Fibroblast of lung (primary cell): ENCODE measurements around the gene RAPGEF4. TPM values are rescaled to one million over a fixed set of nuclear protein-coding genes. Genes with fewer than 3 reads are reported as not detected.
A peak's percentile ranks its signal among the peaks of the same experiment; 100 is the strongest.

Experiments used
- DNase-seq, 2 donors: peaks; one replicate each; pipeline versions ENCODE4 v3.0.0 to v3.0.0-alpha.2; 2010; ENCODE audit warnings: low read depth in 2 of 2
- H2AFZ ChIP-seq: 2 replicates; pipeline ENCODE4 v1.5.1; 2012; ENCODE audit warnings: low read length, control low read depth, inconsistent platforms
- H3K27ac ChIP-seq: 2 replicates; pipeline ENCODE4 v1.5.1; 2011; ENCODE audit warnings: low read length, control low read depth; ENCODE audit not compliant: insufficient read depth
- H3K27me3 ChIP-seq: 2 replicates; pipeline ENCODE4 v1.5.1; 2011; ENCODE audit warnings: mild to moderate bottlenecking, low read length; ENCODE audit not compliant: control insufficient read depth, insufficient read depth
- H3K36me3 ChIP-seq: 2 replicates; pipeline ENCODE4 v1.5.1; 2011; ENCODE audit warnings: low read length; ENCODE audit not compliant: control insufficient read depth, insufficient read depth
- H3K4me1 ChIP-seq: 2 replicates; pipeline ENCODE4 v1.5.1; 2011; ENCODE audit warnings: low read length; ENCODE audit not compliant: control insufficient read depth, insufficient read depth; ENCODE audit errors: extremely low read depth
- H3K4me2 ChIP-seq: 2 replicates; pipeline ENCODE4 v1.5.1; 2011; ENCODE audit warnings: low read length, control low read depth; ENCODE audit not compliant: insufficient read depth; ENCODE audit errors: extremely low read depth
- H3K4me3 ChIP-seq, 4 experiments: fragments of 200-600 bp in 1 of 4; sonication (generic) in 1 of 4; replicated peaks in 1 of 4; 2 replicates each; pipeline ENCODE4 v1.5.1; 2011 to 2016; ENCODE audit warnings: low read length in 4 of 4, low read depth in 3 of 4, mild to moderate bottlenecking in 3 of 4, control low read depth in 2 of 4, inconsistent platforms in 1 of 4, mixed read lengths in 1 of 4; ENCODE audit not compliant: insufficient read depth in 1 of 4; ENCODE audit errors: control extremely low read depth in 1 of 4
- H3K79me2 ChIP-seq: 2 replicates; pipeline ENCODE4 v1.5.1; 2012; ENCODE audit warnings: mild to moderate bottlenecking, low read length, inconsistent platforms; ENCODE audit not compliant: control insufficient read depth, insufficient read depth
- H3K9ac ChIP-seq: 2 replicates; pipeline ENCODE4 v1.5.1; 2011; ENCODE audit warnings: mild to moderate bottlenecking, low read length, control low read depth; ENCODE audit not compliant: insufficient read depth
- H3K9me3 ChIP-seq: 2 replicates; pipeline ENCODE4 v1.5.1; 2012; ENCODE audit warnings: low read depth, low read length; ENCODE audit not compliant: control insufficient read depth, insufficient read depth
- H4K20me1 ChIP-seq: 2 replicates; pipeline ENCODE4 v1.5.1; 2011; ENCODE audit warnings: low read length; ENCODE audit not compliant: control insufficient read depth, insufficient read depth; ENCODE audit errors: extremely low read depth
- CTCF ChIP-seq, 2 donors: IDR thresholded peaks in 1 of 2; conservative IDR thresholded peaks in 1 of 2; 1 replicate in 1 of 2; 2 replicates in 1 of 2; pipeline ENCODE4 v1.5.1; 2011 to 2012; ENCODE audit warnings: low read length in 2 of 2, control low read depth in 1 of 2, inconsistent platforms in 1 of 2, low read depth in 1 of 2, mild to moderate bottlenecking in 1 of 2
- EZH2 ChIP-seq: IDR thresholded peaks from 2 replicates; pipeline ENCODE4 v1.5.1; 2012; ENCODE audit warnings: low read length, control low read depth, mild to moderate bottlenecking; ENCODE audit errors: missing control alignments
- polyA plus RNA-seq, 2 donors: library from polyadenylated mRNA; depleted of rRNA in 1 of 2; stranded (reverse) in 1 of 2; unstranded in 1 of 2; fragments of >200 nt; gene quantifications; 2 replicates each; pipeline ENCODE4 v1.2.1, GENCODE V29; 2011 to 2012; ENCODE audit warnings: missing spikeins in 1 of 2
- total RNA-seq: library from RNA; depleted of rRNA; stranded (reverse); fragments of >200 nt; gene quantifications from 2 replicates; pipeline ENCODE4 v1.2.1, GENCODE V29; 2014

Gene RAPGEF4
- total and polyA plus RNA-seq, 2 donors (not counting 1 experiment from before 2014, with no cell fraction given), result 0.51 to 3.0 TPM

- Histone ChIP-seq H3K36me3 (peaks cover 2% of the 10 kb centered on the region), H2AFZ (no peak overlapping the region), H3K4me2 (peak overlapping the region; percentile 26), H3K79me2 (peaks cover 74% of the 10 kb centered on the region), H3K27me3 (no peaks in the 10 kb centered on the region), H3K9ac (no peak overlapping the region), H3K9me3 (no peaks in the 10 kb centered on the region), H3K4me1 (peaks cover 23% of the 10 kb centered on the region), H4K20me1 (no peaks in the 10 kb centered on the region), H3K4me3 (no peak overlapping the region), H3K27ac (peak overlapping the region; percentile 79)
- DNase-seq, result peak; percentile 91 to 98
- TF ChIP-seq EZH2 (no peak), CTCF (conservative IDR thresholded peaks at IDR 0.05 in 1 of 2, IDR thresholded peaks at IDR 0.05 in 1 of 2; ENCODE audit: low read depth in 1 of 2, low read length in 2 of 2) (no peak)
Observed at GRCh38 chr2:173079973-173080860, 344.6 kb downstream of the RAPGEF4 start.

GRCh38 chr2:173086518-173087213 lies 351.0 kb downstream of the RAPGEF4 start:
- Histone ChIP-seq H3K27me3 (no peaks in the 10 kb centered on the region), H3K4me2 (peak overlapping the region; percentile 82), H3K79me2 (peaks cover 51% of the 10 kb centered on the region), H3K27ac (peak overlapping the region; percentile 87), H3K9me3 (no peaks in the 10 kb centered on the region), H3K9ac (peak overlapping the region; percentile 48), H3K36me3 (no peaks in the 10 kb centered on the region), H2AFZ (no peak overlapping the region), H3K4me3 (peak overlapping the region in 1 of 4 experiments; percentile 23), H4K20me1 (no peaks in the 10 kb centered on the region), H3K4me1 (peaks cover 21% of the 10 kb centered on the region)
- peak in 1 of 2 donors; percentile 55 for DNase-seq
- no peak for TF ChIP-seq EZH2
- TF ChIP-seq CTCF (conservative IDR thresholded peaks at IDR 0.05 in 1 of 2, IDR thresholded peaks at IDR 0.05 in 1 of 2; ENCODE audit: low read depth in 1 of 2, low read length in 2 of 2), result no peak

- TF ChIP-seq EZH2, result no peak
- no peak for TF ChIP-seq CTCF (conservative IDR thresholded peaks at IDR 0.05 in 1 of 2, IDR thresholded peaks at IDR 0.05 in 1 of 2; ENCODE audit: low read depth in 1 of 2, low read length in 2 of 2)
Observed at GRCh38 chr2:173087214-173087581, 351.6 kb downstream of the RAPGEF4 start.

More at GRCh38 chr2:173087214-173087581, 351.6 kb downstream of the RAPGEF4 start:
- H4K20me1 ChIP-seq, result no peaks in the 10 kb centered on the region
- no peaks in the 10 kb centered on the region for H3K27me3 ChIP-seq
- no peaks in the 10 kb centered on the region for H3K36me3 ChIP-seq
- DNase-seq, result peak; percentile 58 to 64
- H3K9ac ChIP-seq, result peak overlapping the region; percentile 48
- H3K27ac ChIP-seq, result peak overlapping the region; percentile 87
- no peak overlapping the region for H3K4me3 ChIP-seq
- peaks cover 21% of the 10 kb centered on the region for H3K4me1 ChIP-seq
- H2AFZ ChIP-seq, result no peak overlapping the region
- no peaks in the 10 kb centered on the region for H3K9me3 ChIP-seq
- H3K4me2 ChIP-seq, result peak overlapping the region; percentile 82
- H3K79me2 ChIP-seq, result peaks cover 47% of the 10 kb centered on the region
